WTC11 (cell line): ENCODE measurements around the gene SKIL. TPM values are rescaled to one million over a fixed set of nuclear protein-coding genes. Genes with fewer than 3 reads are reported as not detected.

ENCODE experiments used
- ATAC-seq: fragments of 200-7000 bp; cut with Tn5 transposase; 2 replicates; pipeline ENCODE4 v1.10.0; 2021; ENCODE audit warnings: mild to moderate bottlenecking, moderate library complexity
- CTCF ChIA-PET: fragments of 300-600 bp; sonication (Branson Sonifier 250); formaldehyde crosslinking; loops from one replicate; lab custom pipeline; 2021; ENCODE audit warnings: antibody characterized with exemption; lab: Charles Lee
- POLR2A ChIA-PET: fragments of 350-600 bp; sonication (Branson Sonifier 250); formaldehyde crosslinking; loops from one replicate; lab custom pipeline; 2021; ENCODE audit warnings: antibody characterized with exemption; lab: Charles Lee
- DNase-seq: peaks from one replicate; pipeline ENCODE4 v3.0.0; 2021; ENCODE audit warnings: low spot score
- H3K27ac Mint-ChIP-seq: 2 replicates; pipeline ENCODE4 v1.8.0; 2021; ENCODE audit warnings: mixed read lengths
- H3K27me3 Mint-ChIP-seq: 2 replicates; pipeline ENCODE4 v1.8.0; 2021; ENCODE audit warnings: low read depth, mild to moderate bottlenecking, moderate library complexity, mixed read lengths
- H3K36me3 Mint-ChIP-seq: 2 replicates; pipeline ENCODE4 v1.8.0; 2021; ENCODE audit warnings: mixed read lengths
- H3K4me1 Mint-ChIP-seq: 2 replicates; pipeline ENCODE4 v1.8.0; 2022; ENCODE audit warnings: mixed read lengths
- H3K4me3 Mint-ChIP-seq: 2 replicates; pipeline ENCODE4 v1.8.0; 2021; ENCODE audit warnings: mild to moderate bottlenecking, moderate library complexity, mixed read lengths
- H3K9me3 Mint-ChIP-seq: 2 replicates; pipeline ENCODE4 v1.8.0; 2021; ENCODE audit warnings: mixed read lengths
- ATF1 ChIP-seq: sonication (generic); formaldehyde crosslinking; IDR thresholded peaks from 2 replicates; pipeline ENCODE4 v1.8.1; 2023; ENCODE audit warnings: mild to moderate bottlenecking, moderate library complexity, missing genetic modification reagents
- CBFB ChIP-seq: sonication (generic); formaldehyde crosslinking; IDR thresholded peaks from 2 replicates; pipeline ENCODE4 v1.8.1; 2022; ENCODE audit warnings: mild to moderate bottlenecking, low read depth, missing genetic modification reagents
- CREB1 ChIP-seq: sonication (generic); formaldehyde crosslinking; IDR thresholded peaks from 2 replicates; pipeline ENCODE4 v1.8.0; 2023; ENCODE audit warnings: mild to moderate bottlenecking, missing genetic modification reagents
- E2F5 ChIP-seq: sonication (generic); formaldehyde crosslinking; IDR thresholded peaks from 2 replicates; pipeline ENCODE4 v1.8.1; 2022; ENCODE audit warnings: mild to moderate bottlenecking, moderate library complexity, missing genetic modification reagents
- IRF2 ChIP-seq: sonication (generic); formaldehyde crosslinking; IDR thresholded peaks from 2 replicates; pipeline ENCODE4 v1.8.0; 2022; ENCODE audit warnings: low read depth, missing genetic modification reagents, borderline replicate concordance
- JUN ChIP-seq: sonication (generic); formaldehyde crosslinking; IDR thresholded peaks from 2 replicates; pipeline ENCODE4 v1.8.0; 2023; ENCODE audit warnings: mild to moderate bottlenecking, missing genetic modification reagents
- NR1H2 ChIP-seq: sonication (generic); formaldehyde crosslinking; IDR thresholded peaks from 2 replicates; pipeline ENCODE4 v1.9.0; 2021; ENCODE audit warnings: mild to moderate bottlenecking, moderate library complexity, missing genetic modification reagents
- TEAD1 ChIP-seq: sonication (generic); formaldehyde crosslinking; IDR thresholded peaks from 2 replicates; pipeline ENCODE4 v1.8.0; 2022; ENCODE audit warnings: mild to moderate bottlenecking, missing genetic modification reagents
- ZNF219 ChIP-seq: sonication (generic); formaldehyde crosslinking; IDR thresholded peaks from 2 replicates; pipeline ENCODE4 v1.8.0; 2023; ENCODE audit warnings: missing genetic modification reagents, mild to moderate bottlenecking, borderline replicate concordance
- ZNF317 ChIP-seq: sonication (generic); formaldehyde crosslinking; IDR thresholded peaks from 2 replicates; pipeline ENCODE4 v1.8.1; 2023; ENCODE audit warnings: low read depth, mild to moderate bottlenecking, moderate library complexity, missing genetic modification reagents, borderline replicate concordance
- ZNF423 ChIP-seq: fragments of 250-450 bp; sonication (Bioruptor Pico); IDR thresholded peaks from 2 replicates; pipeline ENCODE4 v2.1.2; 2022; ENCODE audit warnings: mild to moderate bottlenecking, moderate library complexity
- total RNA-seq: library from RNA; stranded (reverse); gene quantifications from 3 replicates; pipeline ENCODE4 v1.2.3, GENCODE V29; 2021
- TF ChIP-seq, protein P1 (sequence below): sonication (generic); formaldehyde crosslinking; IDR thresholded peaks from 2 replicates; pipeline ENCODE4 v1.8.0; 2023; ENCODE audit warnings: missing genetic modification reagents
- TF ChIP-seq, protein P2 (sequence below): sonication (generic); formaldehyde crosslinking; IDR thresholded peaks from 2 replicates; pipeline ENCODE4 v1.8.1; 2022; ENCODE audit warnings: low read depth, mild to moderate bottlenecking, moderate library complexity, missing genetic modification reagents, borderline replicate concordance
- TF ChIP-seq, protein P3 (sequence below): sonication (generic); formaldehyde crosslinking; IDR thresholded peaks from 2 replicates; pipeline ENCODE4 v1.8.1; 2022; ENCODE audit warnings: mild to moderate bottlenecking, missing genetic modification reagents, moderate library complexity, borderline replicate concordance
- TF ChIP-seq, protein P4 (sequence below): sonication (generic); formaldehyde crosslinking; IDR thresholded peaks from 2 replicates; pipeline ENCODE4 v1.8.1; 2023; ENCODE audit warnings: mild to moderate bottlenecking, moderate library complexity, missing genetic modification reagents

SKIL gene
- total RNA-seq, 1 experiment from 2014 or later = 181 TPM

GRCh38 chr3:170346481-170347392 is 10.8 kb upstream of the SKIL start:
- ATAC-seq = no peak
- CTCF ChIA-PET = no interaction called here
- Mint-ChIP-seq H3K4me1 (peaks cover 36% of the 10 kb centered on the region), H3K27me3 (no peaks in the 10 kb centered on the region), H3K27ac (no peak overlapping the region; the same call in 1 of the 2 replicates), H3K36me3 (0 out of 2 replicates have a peak, but pooled peaks cover 4% of the 10 kb centered on the region), H3K9me3 (peaks cover 8% of the 10 kb centered on the region; the same call in 1 of the 2 replicates), H3K4me3 (no peak overlapping the region)
- TF ChIP-seq IRF2 (CRISPR knock-in tag) = no peak
- TF ChIP-seq CBFB (CRISPR knock-in tag) = no peak
- TF ChIP-seq E2F5 = no peak
- TF ChIP-seq ATF1 (CRISPR knock-in tag) = no peak
- no peak for TF ChIP-seq TEAD1 (CRISPR knock-in tag)
- TF ChIP-seq ZNF423 (CRISPR knock-in tag) = no peak
- TF ChIP-seq, protein P1, sequence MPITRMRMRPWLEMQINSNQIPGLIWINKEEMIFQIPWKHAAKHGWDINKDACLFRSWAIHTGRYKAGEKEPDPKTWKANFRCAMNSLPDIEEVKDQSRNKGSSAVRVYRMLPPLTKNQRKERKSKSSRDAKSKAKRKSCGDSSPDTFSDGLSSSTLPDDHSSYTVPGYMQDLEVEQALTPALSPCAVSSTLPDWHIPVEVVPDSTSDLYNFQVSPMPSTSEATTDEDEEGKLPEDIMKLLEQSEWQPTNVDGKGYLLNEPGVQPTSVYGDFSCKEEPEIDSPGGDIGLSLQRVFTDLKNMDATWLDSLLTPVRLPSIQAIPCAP (CRISPR knock-in tag) = no peak
- TF ChIP-seq, protein P2, sequence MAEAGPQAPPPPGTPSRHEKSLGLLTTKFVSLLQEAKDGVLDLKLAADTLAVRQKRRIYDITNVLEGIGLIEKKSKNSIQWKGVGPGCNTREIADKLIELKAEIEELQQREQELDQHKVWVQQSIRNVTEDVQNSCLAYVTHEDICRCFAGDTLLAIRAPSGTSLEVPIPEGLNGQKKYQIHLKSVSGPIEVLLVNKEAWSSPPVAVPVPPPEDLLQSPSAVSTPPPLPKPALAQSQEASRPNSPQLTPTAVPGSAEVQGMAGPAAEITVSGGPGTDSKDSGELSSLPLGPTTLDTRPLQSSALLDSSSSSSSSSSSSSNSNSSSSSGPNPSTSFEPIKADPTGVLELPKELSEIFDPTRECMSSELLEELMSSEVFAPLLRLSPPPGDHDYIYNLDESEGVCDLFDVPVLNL (CRISPR knock-in tag) = no peak
- DNase-seq = no peak
- POLR2A ChIA-PET = no interaction called here

GRCh38 chr3:170350515-170351413 is 6.8 kb upstream of the SKIL start:
- H3K27me3 Mint-ChIP-seq = no peaks in the 10 kb centered on the region
- TF ChIP-seq NR1H2 (CRISPR knock-in tag) (no peak), CBFB (CRISPR knock-in tag) (no peak), ZNF317 (CRISPR knock-in tag) (no peak), CREB1 (CRISPR knock-in tag) (no peak)
- TF ChIP-seq, protein P1 (CRISPR knock-in tag) = no peak
- TF ChIP-seq, protein P2 (CRISPR knock-in tag) = no peak
- CTCF ChIA-PET = no interaction called here
- no peaks in the 10 kb centered on the region for H3K9me3 Mint-ChIP-seq
- DNase-seq = no peak
- no peak for ATAC-seq
- no peak overlapping the region for H3K4me3 Mint-ChIP-seq
- H3K36me3 Mint-ChIP-seq = no peaks in the 10 kb centered on the region
- no peak overlapping the region for H3K27ac Mint-ChIP-seq
- POLR2A ChIA-PET = no interaction called here
- peaks cover 49% of the 10 kb centered on the region for H3K4me1 Mint-ChIP-seq

- no peak for DNase-seq
- no peaks in the 10 kb centered on the region for H3K9me3 Mint-ChIP-seq
- no peaks in the 10 kb centered on the region for H3K27me3 Mint-ChIP-seq
- CTCF ChIA-PET = interaction anchor here (1.0 kb wide), 1 partner anchor 144 kb away, joined by 3 read pairs; no protein-coding TSS in a partner anchor
- TF ChIP-seq, protein P3, sequence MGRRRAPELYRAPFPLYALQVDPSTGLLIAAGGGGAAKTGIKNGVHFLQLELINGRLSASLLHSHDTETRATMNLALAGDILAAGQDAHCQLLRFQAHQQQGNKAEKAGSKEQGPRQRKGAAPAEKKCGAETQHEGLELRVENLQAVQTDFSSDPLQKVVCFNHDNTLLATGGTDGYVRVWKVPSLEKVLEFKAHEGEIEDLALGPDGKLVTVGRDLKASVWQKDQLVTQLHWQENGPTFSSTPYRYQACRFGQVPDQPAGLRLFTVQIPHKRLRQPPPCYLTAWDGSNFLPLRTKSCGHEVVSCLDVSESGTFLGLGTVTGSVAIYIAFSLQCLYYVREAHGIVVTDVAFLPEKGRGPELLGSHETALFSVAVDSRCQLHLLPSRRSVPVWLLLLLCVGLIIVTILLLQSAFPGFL (CRISPR knock-in tag) = no peak
- no peak for TF ChIP-seq JUN
- no peak for TF ChIP-seq ATF1 (CRISPR knock-in tag)
- TF ChIP-seq ZNF219 (CRISPR knock-in tag) = no peak
- no peak for TF ChIP-seq ZNF423 (CRISPR knock-in tag)
- TF ChIP-seq, protein P4, sequence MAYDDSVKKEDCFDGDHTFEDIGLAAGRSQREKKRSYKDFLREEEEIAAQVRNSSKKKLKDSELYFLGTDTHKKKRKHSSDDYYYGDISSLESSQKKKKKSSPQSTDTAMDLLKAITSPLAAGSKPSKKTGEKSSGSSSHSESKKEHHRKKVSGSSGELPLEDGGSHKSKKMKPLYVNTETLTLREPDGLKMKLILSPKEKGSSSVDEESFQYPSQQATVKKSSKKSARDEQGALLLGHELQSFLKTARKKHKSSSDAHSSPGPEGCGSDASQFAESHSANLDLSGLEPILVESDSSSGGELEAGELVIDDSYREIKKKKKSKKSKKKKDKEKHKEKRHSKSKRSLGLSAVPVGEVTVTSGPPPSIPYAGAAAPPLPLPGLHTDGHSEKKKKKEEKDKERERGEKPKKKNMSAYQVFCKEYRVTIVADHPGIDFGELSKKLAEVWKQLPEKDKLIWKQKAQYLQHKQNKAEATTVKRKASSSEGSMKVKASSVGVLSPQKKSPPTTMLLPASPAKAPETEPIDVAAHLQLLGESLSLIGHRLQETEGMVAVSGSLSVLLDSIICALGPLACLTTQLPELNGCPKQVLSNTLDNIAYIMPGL (CRISPR knock-in tag) = no peak
- H3K27ac Mint-ChIP-seq = peak overlapping the region; percentile 16; the same call in 1 of the 2 replicates
- POLR2A ChIA-PET = interaction anchor here (0.5 kb wide), 1 partner anchor 17 kb away, joined by 7 read pairs; no protein-coding TSS in a partner anchor
- no peak for ATAC-seq
- H3K36me3 Mint-ChIP-seq = no peaks in the 10 kb centered on the region
- no peak overlapping the region for H3K4me3 Mint-ChIP-seq
- H3K4me1 Mint-ChIP-seq = peaks cover 48% of the 10 kb centered on the region
These were observed 4.6 kb upstream of the SKIL start for GRCh38 chr3:170352936-170353335.
